ENCODE results near the gene STEEP1.

GRCh38 chrX:119489212-119490074, 75.8 kb downstream of the STEEP1 start:
- TF ChIP-seq CTCF (IDR thresholded peaks at IDR 0.05) (no peak), EP300 (IDR thresholded peaks at IDR 0.05) (no peak), POLR2A (IDR thresholded peaks at IDR 0.05) (no peak)
